Astrocyte (in vitro differentiated cells and primary cell): ENCODE data around the gene FIGN. TPM values are rescaled to one million over a fixed set of nuclear protein-coding genes. Genes with fewer than 3 reads are reported as not detected.

Source experiments
- DNase-seq: peaks from one replicate; pipeline ENCODE4 v3.0.0-alpha.2; 2010; ENCODE audit warnings: low read depth
- FAIRE-seq: peaks from 2 replicates; lab custom pipeline; 2011; peaks lifted over from hg19 to GRCh38; lab: Jason Lieb, UNC
- H2AFZ ChIP-seq: 2 replicates; pipeline ENCODE4 v1.6.0; 2012; ENCODE audit warnings: low read depth, low read length, inconsistent platforms
- H3K27ac ChIP-seq: 2 replicates; pipeline ENCODE4 v1.5.1; 2011; ENCODE audit warnings: low read depth, low read length, inconsistent platforms
- H3K27me3 ChIP-seq: 2 replicates; pipeline ENCODE4 v1.6.0; 2011; ENCODE audit warnings: low read length, inconsistent platforms; ENCODE audit not compliant: insufficient read depth
- H3K36me3 ChIP-seq: 2 replicates; pipeline ENCODE4 v1.5.1; 2011; ENCODE audit warnings: low read length, inconsistent platforms; ENCODE audit not compliant: insufficient read depth
- H3K4me1 ChIP-seq: 2 replicates; pipeline ENCODE4 v1.5.1; 2011; ENCODE audit warnings: low read length, inconsistent platforms; ENCODE audit not compliant: insufficient read depth
- H3K4me2 ChIP-seq: 2 replicates; pipeline ENCODE4 v1.6.0; 2012; ENCODE audit warnings: low read length, inconsistent platforms
- H3K4me3 ChIP-seq: 2 replicates; pipeline ENCODE4 v1.5.1; 2011; ENCODE audit warnings: low read depth, mild to moderate bottlenecking, low read length, inconsistent platforms; ENCODE audit not compliant: insufficient read depth
- H3K79me2 ChIP-seq: 2 replicates; pipeline ENCODE4 v1.6.0; 2012; ENCODE audit warnings: mild to moderate bottlenecking, low read length, inconsistent platforms; ENCODE audit not compliant: insufficient read depth
- H3K9ac ChIP-seq: 2 replicates; pipeline ENCODE4 v1.6.0; 2012; ENCODE audit warnings: mild to moderate bottlenecking, low read length, inconsistent platforms
- H3K9me3 ChIP-seq: 2 replicates; pipeline ENCODE4 v1.5.1; 2012; ENCODE audit warnings: low read depth, mild to moderate bottlenecking, low read length, inconsistent platforms; ENCODE audit not compliant: insufficient read depth
- H4K20me1 ChIP-seq: 2 replicates; pipeline ENCODE4 v1.6.0; 2012; ENCODE audit warnings: low read length, inconsistent platforms; ENCODE audit not compliant: insufficient read depth
- H3K27ac Mint-ChIP-seq: one replicate; pipeline ENCODE4 v1.8.0; 2021; ENCODE audit warnings: mild to moderate bottlenecking, mixed read lengths; ENCODE audit not compliant: unreplicated experiment
- H3K27me3 Mint-ChIP-seq: one replicate; pipeline ENCODE4 v1.8.0; 2021; ENCODE audit warnings: low read depth, mixed read lengths; ENCODE audit not compliant: unreplicated experiment
- H3K36me3 Mint-ChIP-seq: one replicate; pipeline ENCODE4 v1.8.0; 2021; ENCODE audit warnings: low read depth, mixed read lengths; ENCODE audit not compliant: unreplicated experiment
- H3K4me1 Mint-ChIP-seq: one replicate; pipeline ENCODE4 v1.8.0; 2021; ENCODE audit warnings: low read depth, mixed read lengths; ENCODE audit not compliant: unreplicated experiment
- H3K4me3 Mint-ChIP-seq: one replicate; pipeline ENCODE4 v1.8.0; 2021; ENCODE audit warnings: mild to moderate bottlenecking, moderate library complexity, mixed read lengths; ENCODE audit not compliant: unreplicated experiment
- H3K9me3 Mint-ChIP-seq: one replicate; pipeline ENCODE4 v1.8.0; 2021; ENCODE audit warnings: mild to moderate bottlenecking, mixed read lengths; ENCODE audit not compliant: unreplicated experiment
- EZH2 ChIP-seq: IDR thresholded peaks from 2 replicates; pipeline ENCODE4 v1.6.1; 2012; ENCODE audit warnings: mild to moderate bottlenecking, low read length, inconsistent platforms; ENCODE audit not compliant: insufficient read depth
- total RNA-seq: library from RNA; stranded (reverse); gene quantifications from 2 replicates; pipeline ENCODE4 v1.2.1, GENCODE V29; 2021
- TF ChIP-seq, protein P1 (sequence below): IDR thresholded peaks from 2 replicates; pipeline ENCODE4 v1.5.1; 2011; ENCODE audit warnings: low read depth, mild to moderate bottlenecking, inconsistent platforms, low read length, moderate library complexity; ENCODE audit not compliant: insufficient read depth

Gene FIGN
- total RNA-seq, 1 donor from 2014 or later: 30.3 TPM

GRCh38 chr2:163771596-163771995, 35.8 kb upstream of the FIGN start:
- Histone ChIP-seq H3K27me3 (no peaks in the 10 kb centered on the region), H3K79me2 (no peaks in the 10 kb centered on the region), H3K36me3 (no peaks in the 10 kb centered on the region), H3K4me2 (no peak overlapping the region), H3K27ac (no peak overlapping the region), H3K4me3 (no peak overlapping the region), H4K20me1 (no peaks in the 10 kb centered on the region), H3K9me3 (no peaks in the 10 kb centered on the region), H3K9ac (no peak overlapping the region), H3K4me1 (peaks cover 9% of the 10 kb centered on the region), H2AFZ (no peak overlapping the region)
- Mint-ChIP-seq H3K27ac (no peak overlapping the region), H3K4me3 (no peak overlapping the region), H3K27me3 (no peaks in the 10 kb centered on the region), H3K9me3 (no peaks in the 10 kb centered on the region), H3K36me3 (no peaks in the 10 kb centered on the region), H3K4me1 (peaks cover 19% of the 10 kb centered on the region)
- no peak for TF ChIP-seq EZH2
- TF ChIP-seq, protein P1, sequence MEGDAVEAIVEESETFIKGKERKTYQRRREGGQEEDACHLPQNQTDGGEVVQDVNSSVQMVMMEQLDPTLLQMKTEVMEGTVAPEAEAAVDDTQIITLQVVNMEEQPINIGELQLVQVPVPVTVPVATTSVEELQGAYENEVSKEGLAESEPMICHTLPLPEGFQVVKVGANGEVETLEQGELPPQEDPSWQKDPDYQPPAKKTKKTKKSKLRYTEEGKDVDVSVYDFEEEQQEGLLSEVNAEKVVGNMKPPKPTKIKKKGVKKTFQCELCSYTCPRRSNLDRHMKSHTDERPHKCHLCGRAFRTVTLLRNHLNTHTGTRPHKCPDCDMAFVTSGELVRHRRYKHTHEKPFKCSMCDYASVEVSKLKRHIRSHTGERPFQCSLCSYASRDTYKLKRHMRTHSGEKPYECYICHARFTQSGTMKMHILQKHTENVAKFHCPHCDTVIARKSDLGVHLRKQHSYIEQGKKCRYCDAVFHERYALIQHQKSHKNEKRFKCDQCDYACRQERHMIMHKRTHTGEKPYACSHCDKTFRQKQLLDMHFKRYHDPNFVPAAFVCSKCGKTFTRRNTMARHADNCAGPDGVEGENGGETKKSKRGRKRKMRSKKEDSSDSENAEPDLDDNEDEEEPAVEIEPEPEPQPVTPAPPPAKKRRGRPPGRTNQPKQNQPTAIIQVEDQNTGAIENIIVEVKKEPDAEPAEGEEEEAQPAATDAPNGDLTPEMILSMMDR: no peak
- FAIRE-seq (no peak), DNase-seq (peak; percentile 57)

DNA sequence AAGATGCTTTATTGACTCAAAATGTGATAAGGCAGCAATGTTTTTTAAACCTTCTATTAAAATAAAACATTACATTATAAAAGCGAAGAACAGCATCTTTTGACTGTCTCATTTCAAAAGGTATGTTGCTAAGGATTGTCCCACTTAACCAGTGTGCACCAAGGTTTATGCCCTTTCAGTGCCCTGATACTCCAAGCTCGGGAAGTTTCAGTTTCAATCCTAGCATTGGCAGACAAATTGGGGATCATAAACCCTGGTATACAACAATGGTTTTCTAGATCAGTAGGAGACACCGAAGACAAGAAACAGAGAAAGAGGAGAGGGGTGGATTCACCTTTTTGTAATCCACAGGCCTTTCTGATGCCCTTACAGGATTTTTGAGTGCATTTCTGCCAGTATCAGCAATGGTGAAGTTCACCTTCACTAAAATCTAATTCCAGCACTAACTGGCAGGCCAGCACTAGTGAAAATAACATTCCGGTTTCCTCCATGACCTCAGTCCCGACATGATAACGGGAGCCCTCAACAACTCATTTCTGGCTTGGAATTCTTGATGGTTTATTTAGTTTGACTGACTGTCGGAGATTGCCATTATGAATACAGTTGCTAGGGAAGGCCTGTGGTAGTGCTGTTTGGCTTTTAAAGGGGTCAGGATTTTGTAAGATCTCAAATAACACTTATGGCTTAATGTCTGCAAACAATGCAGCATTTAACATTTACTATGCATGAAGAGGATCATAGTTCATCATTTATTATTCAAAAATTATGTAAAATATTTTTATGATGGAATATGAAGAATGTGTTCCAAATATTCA, 33.3 kb upstream of the FIGN start:
- no peaks in the 10 kb centered on the region for H3K27me3 ChIP-seq
- H3K36me3 ChIP-seq: no peaks in the 10 kb centered on the region
- DNase-seq (no peak), FAIRE-seq (no peak)
- no peak overlapping the region for H3K9ac ChIP-seq
- no peak overlapping the region for H2AFZ ChIP-seq
- no peak overlapping the region for H3K27ac ChIP-seq
- no peak overlapping the region for H3K4me3 ChIP-seq
- Mint-ChIP-seq H3K27ac (no peak overlapping the region), H3K36me3 (no peaks in the 10 kb centered on the region), H3K27me3 (no peaks in the 10 kb centered on the region), H3K9me3 (no peaks in the 10 kb centered on the region), H3K4me1 (peaks cover 5% of the 10 kb centered on the region), H3K4me3 (no peak overlapping the region)
- no peaks in the 10 kb centered on the region for H3K9me3 ChIP-seq
- H3K4me1 ChIP-seq: no peaks in the 10 kb centered on the region
- TF ChIP-seq EZH2: no peak
- TF ChIP-seq, protein P1: no peak
- H3K79me2 ChIP-seq: no peaks in the 10 kb centered on the region
- H4K20me1 ChIP-seq: no peaks in the 10 kb centered on the region
- no peak overlapping the region for H3K4me2 ChIP-seq

GRCh38 chr2:163767097-163767496, 31.3 kb upstream of the FIGN start:
- Histone ChIP-seq H3K27me3 (no peaks in the 10 kb centered on the region), H2AFZ (no peak overlapping the region), H3K27ac (no peak overlapping the region), H4K20me1 (no peaks in the 10 kb centered on the region), H3K79me2 (no peaks in the 10 kb centered on the region), H3K4me1 (no peaks in the 10 kb centered on the region), H3K4me2 (no peak overlapping the region), H3K36me3 (no peaks in the 10 kb centered on the region), H3K4me3 (no peak overlapping the region), H3K9ac (no peak overlapping the region), H3K9me3 (no peaks in the 10 kb centered on the region)
- Mint-ChIP-seq H3K4me3 (no peak overlapping the region), H3K36me3 (no peaks in the 10 kb centered on the region), H3K9me3 (no peaks in the 10 kb centered on the region), H3K4me1 (peaks cover 5% of the 10 kb centered on the region), H3K27me3 (no peaks in the 10 kb centered on the region), H3K27ac (no peak overlapping the region)
- DNase-seq (no peak), FAIRE-seq (no peak)
- TF ChIP-seq EZH2: no peak
